ENCODE results near the gene NUTF2. TPM values are rescaled to one million over a fixed set of nuclear protein-coding genes. Genes with fewer than 3 reads are reported as not detected.

Gene NUTF2
- total and polyA plus RNA-seq, 2 of the 8 experiments (the other 6 are each of a cell fraction or from before 2014, with no cell fraction given), result 219 to 377 TPM

DNA sequence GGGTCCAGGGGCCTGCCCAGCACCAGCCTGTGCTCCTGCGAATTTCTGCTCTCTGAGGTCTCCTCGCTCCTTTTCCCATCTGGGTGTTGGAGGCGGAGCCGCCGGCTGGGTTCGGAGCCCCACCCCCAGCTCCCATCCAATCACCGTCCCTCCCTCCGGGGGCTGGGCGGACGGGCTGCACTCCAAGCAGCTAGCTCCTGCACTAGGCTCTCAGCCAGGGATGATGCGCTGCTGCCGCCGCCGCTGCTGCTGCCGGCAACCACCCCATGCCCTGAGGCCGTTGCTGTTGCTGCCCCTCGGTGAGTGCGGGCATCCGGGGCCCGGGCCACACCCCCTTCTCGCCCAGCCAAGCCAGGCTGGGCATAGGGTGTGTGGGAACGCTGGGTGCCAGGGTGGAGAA is 38.0 kb downstream of the NUTF2 start, which contains the start of gene NRN1L (continued):
- TF ChIP-seq, protein P1, sequence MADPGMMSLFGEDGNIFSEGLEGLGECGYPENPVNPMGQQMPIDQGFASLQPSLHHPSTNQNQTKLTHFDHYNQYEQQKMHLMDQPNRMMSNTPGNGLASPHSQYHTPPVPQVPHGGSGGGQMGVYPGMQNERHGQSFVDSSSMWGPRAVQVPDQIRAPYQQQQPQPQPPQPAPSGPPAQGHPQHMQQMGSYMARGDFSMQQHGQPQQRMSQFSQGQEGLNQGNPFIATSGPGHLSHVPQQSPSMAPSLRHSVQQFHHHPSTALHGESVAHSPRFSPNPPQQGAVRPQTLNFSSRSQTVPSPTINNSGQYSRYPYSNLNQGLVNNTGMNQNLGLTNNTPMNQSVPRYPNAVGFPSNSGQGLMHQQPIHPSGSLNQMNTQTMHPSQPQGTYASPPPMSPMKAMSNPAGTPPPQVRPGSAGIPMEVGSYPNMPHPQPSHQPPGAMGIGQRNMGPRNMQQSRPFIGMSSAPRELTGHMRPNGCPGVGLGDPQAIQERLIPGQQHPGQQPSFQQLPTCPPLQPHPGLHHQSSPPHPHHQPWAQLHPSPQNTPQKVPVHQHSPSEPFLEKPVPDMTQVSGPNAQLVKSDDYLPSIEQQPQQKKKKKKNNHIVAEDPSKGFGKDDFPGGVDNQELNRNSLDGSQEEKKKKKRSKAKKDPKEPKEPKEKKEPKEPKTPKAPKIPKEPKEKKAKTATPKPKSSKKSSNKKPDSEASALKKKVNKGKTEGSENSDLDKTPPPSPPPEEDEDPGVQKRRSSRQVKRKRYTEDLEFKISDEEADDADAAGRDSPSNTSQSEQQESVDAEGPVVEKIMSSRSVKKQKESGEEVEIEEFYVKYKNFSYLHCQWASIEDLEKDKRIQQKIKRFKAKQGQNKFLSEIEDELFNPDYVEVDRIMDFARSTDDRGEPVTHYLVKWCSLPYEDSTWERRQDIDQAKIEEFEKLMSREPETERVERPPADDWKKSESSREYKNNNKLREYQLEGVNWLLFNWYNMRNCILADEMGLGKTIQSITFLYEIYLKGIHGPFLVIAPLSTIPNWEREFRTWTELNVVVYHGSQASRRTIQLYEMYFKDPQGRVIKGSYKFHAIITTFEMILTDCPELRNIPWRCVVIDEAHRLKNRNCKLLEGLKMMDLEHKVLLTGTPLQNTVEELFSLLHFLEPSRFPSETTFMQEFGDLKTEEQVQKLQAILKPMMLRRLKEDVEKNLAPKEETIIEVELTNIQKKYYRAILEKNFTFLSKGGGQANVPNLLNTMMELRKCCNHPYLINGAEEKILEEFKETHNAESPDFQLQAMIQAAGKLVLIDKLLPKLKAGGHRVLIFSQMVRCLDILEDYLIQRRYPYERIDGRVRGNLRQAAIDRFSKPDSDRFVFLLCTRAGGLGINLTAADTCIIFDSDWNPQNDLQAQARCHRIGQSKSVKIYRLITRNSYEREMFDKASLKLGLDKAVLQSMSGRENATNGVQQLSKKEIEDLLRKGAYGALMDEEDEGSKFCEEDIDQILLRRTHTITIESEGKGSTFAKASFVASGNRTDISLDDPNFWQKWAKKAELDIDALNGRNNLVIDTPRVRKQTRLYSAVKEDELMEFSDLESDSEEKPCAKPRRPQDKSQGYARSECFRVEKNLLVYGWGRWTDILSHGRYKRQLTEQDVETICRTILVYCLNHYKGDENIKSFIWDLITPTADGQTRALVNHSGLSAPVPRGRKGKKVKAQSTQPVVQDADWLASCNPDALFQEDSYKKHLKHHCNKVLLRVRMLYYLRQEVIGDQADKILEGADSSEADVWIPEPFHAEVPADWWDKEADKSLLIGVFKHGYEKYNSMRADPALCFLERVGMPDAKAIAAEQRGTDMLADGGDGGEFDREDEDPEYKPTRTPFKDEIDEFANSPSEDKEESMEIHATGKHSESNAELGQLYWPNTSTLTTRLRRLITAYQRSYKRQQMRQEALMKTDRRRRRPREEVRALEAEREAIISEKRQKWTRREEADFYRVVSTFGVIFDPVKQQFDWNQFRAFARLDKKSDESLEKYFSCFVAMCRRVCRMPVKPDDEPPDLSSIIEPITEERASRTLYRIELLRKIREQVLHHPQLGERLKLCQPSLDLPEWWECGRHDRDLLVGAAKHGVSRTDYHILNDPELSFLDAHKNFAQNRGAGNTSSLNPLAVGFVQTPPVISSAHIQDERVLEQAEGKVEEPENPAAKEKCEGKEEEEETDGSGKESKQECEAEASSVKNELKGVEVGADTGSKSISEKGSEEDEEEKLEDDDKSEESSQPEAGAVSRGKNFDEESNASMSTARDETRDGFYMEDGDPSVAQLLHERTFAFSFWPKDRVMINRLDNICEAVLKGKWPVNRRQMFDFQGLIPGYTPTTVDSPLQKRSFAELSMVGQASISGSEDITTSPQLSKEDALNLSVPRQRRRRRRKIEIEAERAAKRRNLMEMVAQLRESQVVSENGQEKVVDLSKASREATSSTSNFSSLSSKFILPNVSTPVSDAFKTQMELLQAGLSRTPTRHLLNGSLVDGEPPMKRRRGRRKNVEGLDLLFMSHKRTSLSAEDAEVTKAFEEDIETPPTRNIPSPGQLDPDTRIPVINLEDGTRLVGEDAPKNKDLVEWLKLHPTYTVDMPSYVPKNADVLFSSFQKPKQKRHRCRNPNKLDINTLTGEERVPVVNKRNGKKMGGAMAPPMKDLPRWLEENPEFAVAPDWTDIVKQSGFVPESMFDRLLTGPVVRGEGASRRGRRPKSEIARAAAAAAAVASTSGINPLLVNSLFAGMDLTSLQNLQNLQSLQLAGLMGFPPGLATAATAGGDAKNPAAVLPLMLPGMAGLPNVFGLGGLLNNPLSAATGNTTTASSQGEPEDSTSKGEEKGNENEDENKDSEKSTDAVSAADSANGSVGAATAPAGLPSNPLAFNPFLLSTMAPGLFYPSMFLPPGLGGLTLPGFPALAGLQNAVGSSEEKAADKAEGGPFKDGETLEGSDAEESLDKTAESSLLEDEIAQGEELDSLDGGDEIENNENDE (IDR thresholded peaks at IDR 0.05; ENCODE audit: insufficient replicate concordance, low read length), result no peak
- TF ChIP-seq, protein P2, sequence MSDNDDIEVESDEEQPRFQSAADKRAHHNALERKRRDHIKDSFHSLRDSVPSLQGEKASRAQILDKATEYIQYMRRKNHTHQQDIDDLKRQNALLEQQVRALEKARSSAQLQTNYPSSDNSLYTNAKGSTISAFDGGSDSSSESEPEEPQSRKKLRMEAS (IDR thresholded peaks at IDR 0.05), result 0 out of 2 replicates have a peak, but pooled peaks have one; percentile 13
- no peak for TF ChIP-seq KDM1A (IDR thresholded peaks at IDR 0.05; ENCODE audit: borderline replicate concordance, low read length)
- TF ChIP-seq, protein P3, sequence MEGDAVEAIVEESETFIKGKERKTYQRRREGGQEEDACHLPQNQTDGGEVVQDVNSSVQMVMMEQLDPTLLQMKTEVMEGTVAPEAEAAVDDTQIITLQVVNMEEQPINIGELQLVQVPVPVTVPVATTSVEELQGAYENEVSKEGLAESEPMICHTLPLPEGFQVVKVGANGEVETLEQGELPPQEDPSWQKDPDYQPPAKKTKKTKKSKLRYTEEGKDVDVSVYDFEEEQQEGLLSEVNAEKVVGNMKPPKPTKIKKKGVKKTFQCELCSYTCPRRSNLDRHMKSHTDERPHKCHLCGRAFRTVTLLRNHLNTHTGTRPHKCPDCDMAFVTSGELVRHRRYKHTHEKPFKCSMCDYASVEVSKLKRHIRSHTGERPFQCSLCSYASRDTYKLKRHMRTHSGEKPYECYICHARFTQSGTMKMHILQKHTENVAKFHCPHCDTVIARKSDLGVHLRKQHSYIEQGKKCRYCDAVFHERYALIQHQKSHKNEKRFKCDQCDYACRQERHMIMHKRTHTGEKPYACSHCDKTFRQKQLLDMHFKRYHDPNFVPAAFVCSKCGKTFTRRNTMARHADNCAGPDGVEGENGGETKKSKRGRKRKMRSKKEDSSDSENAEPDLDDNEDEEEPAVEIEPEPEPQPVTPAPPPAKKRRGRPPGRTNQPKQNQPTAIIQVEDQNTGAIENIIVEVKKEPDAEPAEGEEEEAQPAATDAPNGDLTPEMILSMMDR (IDR thresholded peaks at IDR 0.05; ENCODE audit: control extremely low read depth in 1 of 3, insufficient read depth in 1 of 3, low read depth in 1 of 3, low read length in 3 of 3), result no peak
- TF ChIP-seq TBP (IDR thresholded peaks at IDR 0.05; ENCODE audit: low read depth, low read length), result peak; percentile 77
- TF ChIP-seq JUN (IDR thresholded peaks at IDR 0.05; ENCODE audit: low read depth, low read length), result no peak
